Glutamatergic neuron (in vitro differentiated cells): ENCODE data around the gene NENF. TPM values are rescaled to one million over a fixed set of nuclear protein-coding genes. Genes with fewer than 3 reads are reported as not detected.
"Not testable (repeated sequence)": the region's sequence is repeated elsewhere in the genome, so short reads cannot be mapped to it uniquely, and the experiment has no call there.

Experiments used
- DNase-seq: peaks from one replicate; pipeline ENCODE4 v3.0.0; 2022
- H3K27ac Mint-ChIP-seq: one replicate; pipeline ENCODE4 v1.8.0; 2020; ENCODE audit warnings: mild to moderate bottlenecking, mixed read lengths, inconsistent platforms; ENCODE audit not compliant: unreplicated experiment
- H3K27me3 Mint-ChIP-seq: one replicate; pipeline ENCODE4 v1.8.0; 2020; ENCODE audit warnings: mild to moderate bottlenecking, moderate library complexity, mixed read lengths, inconsistent platforms; ENCODE audit not compliant: unreplicated experiment
- H3K36me3 Mint-ChIP-seq: one replicate; pipeline ENCODE4 v1.8.0; 2020; ENCODE audit warnings: mild to moderate bottlenecking, mixed read lengths, inconsistent platforms; ENCODE audit not compliant: unreplicated experiment
- H3K4me1 Mint-ChIP-seq: one replicate; pipeline ENCODE4 v1.8.0; 2020; ENCODE audit warnings: mild to moderate bottlenecking, low read depth, mixed read lengths, inconsistent platforms; ENCODE audit not compliant: unreplicated experiment
- H3K4me3 Mint-ChIP-seq: one replicate; pipeline ENCODE4 v1.8.0; 2020; ENCODE audit warnings: mild to moderate bottlenecking, mixed read lengths, inconsistent platforms; ENCODE audit not compliant: unreplicated experiment
- H3K9me3 Mint-ChIP-seq: one replicate; pipeline ENCODE4 v1.8.0; 2020; ENCODE audit warnings: mild to moderate bottlenecking, moderate library complexity, mixed read lengths, inconsistent platforms; ENCODE audit not compliant: unreplicated experiment
- total RNA-seq: library from RNA; stranded (reverse); fragmentation: NEBNext Ultra II Directional; extraction: Animal tissue kit (Norgen Biotek cat#: 25700); gene quantifications from one replicate; pipeline ENCODE4 v1.2.1, GENCODE V29; 2021; ENCODE audit not compliant: unreplicated experiment
- TF ChIP-seq, protein P1 (sequence below): fragments of 200-600 bp; sonication (generic); IDR thresholded peaks from one replicate; pipeline ENCODE4 v1.5.0; 2021; ENCODE audit not compliant: partially characterized antibody, unreplicated experiment

Gene NENF
- total RNA-seq, 1 donor from 2014 or later, result 5.2 TPM

DNA sequence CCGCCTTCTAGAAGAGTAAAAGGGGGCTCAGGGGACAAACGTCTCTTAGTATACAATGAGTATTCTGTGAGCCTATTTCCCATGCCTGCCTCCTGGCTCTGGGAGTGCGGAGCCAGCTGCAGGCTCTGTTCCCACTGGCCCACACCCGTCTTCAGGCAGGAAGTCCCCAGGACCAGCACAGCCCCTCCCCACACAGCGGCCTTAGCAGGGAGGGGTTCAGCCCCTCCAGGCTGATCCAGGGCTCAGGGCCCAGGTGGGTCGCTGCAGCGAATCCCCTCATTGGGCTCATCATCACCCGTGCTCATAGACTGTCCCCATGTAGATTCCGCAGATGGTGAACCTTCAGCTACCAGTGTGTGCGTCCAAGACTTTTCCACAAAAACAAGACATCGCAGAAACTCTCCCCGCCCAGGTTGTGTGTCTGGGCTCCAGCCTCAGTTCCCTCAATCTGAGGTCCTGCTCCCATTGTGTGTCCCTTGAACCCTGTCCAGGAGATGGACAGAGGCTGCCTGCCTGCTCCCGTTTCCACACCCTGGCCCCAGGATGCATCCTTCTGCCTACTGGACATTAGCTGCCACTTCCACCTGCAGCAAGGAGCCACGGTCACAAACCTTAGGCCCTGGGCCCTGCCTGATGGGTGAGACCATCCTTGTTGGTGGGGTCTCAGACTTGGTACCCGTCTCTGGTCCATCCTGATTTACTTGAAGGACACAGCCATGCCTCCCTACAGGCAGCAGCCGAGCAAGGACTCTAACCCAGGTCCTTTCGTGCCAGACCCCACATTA, 39.4 kb downstream of the NENF start:
- no peak overlapping the region for H3K4me3 Mint-ChIP-seq
- peaks cover 2% of the 10 kb centered on the region for H3K4me1 Mint-ChIP-seq
- no peaks in the 10 kb centered on the region for H3K36me3 Mint-ChIP-seq
- TF ChIP-seq, protein P1, sequence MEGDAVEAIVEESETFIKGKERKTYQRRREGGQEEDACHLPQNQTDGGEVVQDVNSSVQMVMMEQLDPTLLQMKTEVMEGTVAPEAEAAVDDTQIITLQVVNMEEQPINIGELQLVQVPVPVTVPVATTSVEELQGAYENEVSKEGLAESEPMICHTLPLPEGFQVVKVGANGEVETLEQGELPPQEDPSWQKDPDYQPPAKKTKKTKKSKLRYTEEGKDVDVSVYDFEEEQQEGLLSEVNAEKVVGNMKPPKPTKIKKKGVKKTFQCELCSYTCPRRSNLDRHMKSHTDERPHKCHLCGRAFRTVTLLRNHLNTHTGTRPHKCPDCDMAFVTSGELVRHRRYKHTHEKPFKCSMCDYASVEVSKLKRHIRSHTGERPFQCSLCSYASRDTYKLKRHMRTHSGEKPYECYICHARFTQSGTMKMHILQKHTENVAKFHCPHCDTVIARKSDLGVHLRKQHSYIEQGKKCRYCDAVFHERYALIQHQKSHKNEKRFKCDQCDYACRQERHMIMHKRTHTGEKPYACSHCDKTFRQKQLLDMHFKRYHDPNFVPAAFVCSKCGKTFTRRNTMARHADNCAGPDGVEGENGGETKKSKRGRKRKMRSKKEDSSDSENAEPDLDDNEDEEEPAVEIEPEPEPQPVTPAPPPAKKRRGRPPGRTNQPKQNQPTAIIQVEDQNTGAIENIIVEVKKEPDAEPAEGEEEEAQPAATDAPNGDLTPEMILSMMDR, result no peak
- peaks cover 13% of the 10 kb centered on the region for H3K27me3 Mint-ChIP-seq
- no peak for DNase-seq
- peaks cover 4% of the 10 kb centered on the region for H3K9me3 Mint-ChIP-seq
- H3K27ac Mint-ChIP-seq, result no peak overlapping the region

DNA sequence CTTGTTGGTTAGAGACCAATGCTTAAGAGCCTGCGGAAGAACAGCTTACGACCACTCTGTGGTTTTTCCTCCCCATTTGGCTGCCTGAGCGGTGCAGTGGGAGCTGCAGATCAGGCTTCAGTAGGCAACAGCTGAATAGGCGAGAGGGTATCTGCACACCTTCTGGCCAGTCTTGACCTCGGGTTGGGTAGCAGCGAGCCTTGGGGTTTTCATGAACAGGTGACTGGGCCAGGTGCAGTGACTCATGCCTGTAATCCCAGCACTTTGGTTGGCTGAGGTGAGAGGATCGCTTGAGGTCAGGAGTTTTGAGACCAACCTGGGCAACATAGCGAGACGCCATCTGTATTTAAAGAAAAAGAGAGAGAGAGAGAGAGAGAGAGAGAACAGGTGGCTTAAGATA, 41.0 kb downstream of the NENF start:
- H3K36me3 Mint-ChIP-seq, result no peaks in the 10 kb centered on the region
- no peak overlapping the region for H3K4me3 Mint-ChIP-seq
- TF ChIP-seq, protein P1, result no peak
- DNase-seq, result no peak
- H3K27ac Mint-ChIP-seq, result no peak overlapping the region
- peaks cover 2% of the 10 kb centered on the region for H3K4me1 Mint-ChIP-seq
- H3K9me3 Mint-ChIP-seq, result peaks cover 3% of the 10 kb centered on the region
- peaks cover 10% of the 10 kb centered on the region for H3K27me3 Mint-ChIP-seq

DNA sequence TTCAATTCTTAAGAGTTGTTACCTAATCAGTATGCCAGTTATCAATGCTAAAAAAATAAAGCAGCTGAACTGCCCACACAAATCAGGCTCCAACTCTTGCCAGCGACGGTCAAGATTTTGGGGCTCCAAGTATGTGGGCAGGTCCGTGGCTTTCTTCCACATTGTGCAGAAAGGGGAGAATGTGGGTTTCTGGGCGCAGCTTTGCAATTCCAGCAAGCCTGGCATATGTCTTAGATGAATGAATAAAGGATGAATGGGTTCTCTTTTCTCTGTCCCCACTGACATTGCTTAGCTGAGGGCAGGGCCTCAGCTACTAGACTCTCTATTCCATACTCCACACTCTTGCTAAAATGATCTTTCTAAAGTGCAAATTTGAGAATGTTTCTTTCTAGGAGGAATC, 42.4 kb downstream of the NENF start:
- TF ChIP-seq, protein P1, result no peak
- Mint-ChIP-seq H3K36me3 (no peaks in the 10 kb centered on the region), H3K9me3 (peaks cover 3% of the 10 kb centered on the region), H3K27ac (no peak overlapping the region), H3K27me3 (peaks cover 4% of the 10 kb centered on the region), H3K4me1 (peaks cover 2% of the 10 kb centered on the region), H3K4me3 (no peak overlapping the region)
- no peak for DNase-seq

DNA sequence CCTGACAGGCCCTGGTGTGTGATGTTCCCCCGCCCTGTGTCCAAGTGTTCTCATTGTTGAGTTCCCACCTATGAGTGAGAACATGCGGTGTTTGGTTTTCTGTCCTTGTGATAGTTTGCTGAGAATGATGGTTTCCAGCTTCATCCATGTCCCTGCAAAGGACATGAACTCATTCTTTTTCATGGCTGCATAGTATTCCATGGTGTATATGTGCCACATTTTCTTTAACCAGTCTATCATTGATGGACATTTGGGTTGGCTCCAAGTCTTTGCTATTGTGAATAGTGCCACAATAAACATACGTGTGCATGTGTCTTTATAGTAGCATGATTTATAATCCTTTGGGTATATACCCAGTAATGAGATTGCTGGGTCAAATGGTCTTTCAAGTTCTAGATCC, 43.1 kb downstream of the NENF start:
- not testable (repeated sequence) for H3K27ac Mint-ChIP-seq, H3K9me3 Mint-ChIP-seq, H3K4me3 Mint-ChIP-seq, DNase-seq, H3K36me3 Mint-ChIP-seq, H3K27me3 Mint-ChIP-seq, H3K4me1 Mint-ChIP-seq

DNA sequence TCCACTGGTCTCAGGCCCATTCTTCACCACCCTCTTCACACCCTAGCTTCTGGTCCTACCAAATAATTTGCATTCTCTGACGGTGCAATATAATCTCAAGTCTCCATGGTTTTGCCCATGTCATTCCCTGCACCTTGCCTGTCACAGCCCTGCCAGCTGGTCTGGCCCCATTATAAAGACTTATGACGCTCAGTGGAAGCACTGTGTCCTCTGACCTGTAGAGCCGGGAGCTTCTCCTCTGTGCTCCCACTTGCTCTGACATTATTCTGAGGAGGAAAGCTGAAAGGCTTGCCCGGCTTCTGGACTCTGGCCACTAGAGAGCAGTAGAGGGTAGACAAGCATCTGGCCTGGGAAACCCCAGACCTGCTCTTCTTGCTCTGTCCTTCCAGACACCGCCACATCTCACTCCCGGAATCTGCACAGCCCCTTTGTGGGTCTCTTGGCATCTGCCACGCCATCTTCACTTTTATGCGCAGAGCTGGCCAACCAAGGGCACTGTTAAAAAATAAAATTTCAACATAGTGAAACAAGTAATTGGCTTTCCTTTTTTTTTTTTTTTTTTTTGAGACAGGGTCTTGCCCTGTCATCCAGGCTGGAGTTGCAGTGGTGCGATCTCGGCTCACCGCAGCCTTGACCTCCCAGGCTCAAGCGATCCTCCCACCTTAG, 44.4 kb downstream of the NENF start:
- Mint-ChIP-seq H3K36me3 (no peaks in the 10 kb centered on the region), H3K4me1 (peaks cover 2% of the 10 kb centered on the region), H3K9me3 (peaks cover 3% of the 10 kb centered on the region), H3K27me3 (peaks cover 4% of the 10 kb centered on the region), H3K27ac (no peak overlapping the region), H3K4me3 (peak overlapping the region; percentile 30)
- TF ChIP-seq, protein P1, result peak; percentile 84
- peak; percentile 82 for DNase-seq
